Measurements from ENCODE around the gene NBAS. TPM values are rescaled to one million over a fixed set of nuclear protein-coding genes. Genes with fewer than 3 reads are reported as not detected.

NBAS gene
- total and polyA plus RNA-seq, 2 of the 13 experiments (the other 11 are each of a cell fraction or from before 2014, with no cell fraction given): 33.6 to 58.7 TPM

DNA sequence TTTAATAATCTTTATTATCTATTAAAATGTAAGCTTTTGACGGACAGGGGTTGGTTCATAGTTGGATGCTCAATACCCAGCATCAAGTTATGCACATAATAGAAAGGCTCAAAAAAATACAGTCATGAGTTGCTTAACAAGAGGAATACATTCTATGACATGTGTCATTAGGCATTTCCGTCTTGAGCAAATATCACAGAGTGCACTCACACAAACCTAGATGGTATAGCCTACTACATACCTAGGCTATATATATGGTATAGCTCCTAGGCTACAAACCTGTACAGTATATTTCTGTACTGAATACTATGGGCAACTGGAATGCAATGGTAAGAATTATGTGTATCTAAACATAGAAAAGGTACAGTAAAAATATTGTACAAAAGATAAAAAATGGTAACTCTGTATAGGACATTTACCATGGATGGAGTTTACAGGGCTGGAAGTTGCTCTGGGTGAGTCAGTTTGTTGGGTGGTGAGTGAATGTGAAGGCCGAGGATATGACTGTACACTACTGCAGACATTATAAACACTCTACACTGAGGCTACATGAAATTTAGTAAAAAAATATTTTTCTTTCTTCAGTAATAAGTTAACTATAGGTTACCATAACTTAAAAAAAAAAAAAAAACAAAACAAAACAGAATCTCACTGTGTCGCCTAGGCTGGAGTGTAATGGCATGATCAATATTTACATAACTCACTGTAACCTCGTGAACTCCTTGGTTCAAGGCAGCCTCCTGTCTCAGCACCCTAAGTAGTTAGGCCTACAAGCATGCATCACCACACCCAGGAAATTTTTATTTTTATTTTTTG, 201.2 kb downstream of the NBAS start (continued):
- TF ChIP-seq ZNF761 (CRISPR knock-in tag; conservative IDR thresholded peaks at IDR 0.05) (no peak), GABPB1 (CRISPR knock-in tag; IDR thresholded peaks at IDR 0.05) (no peak), HOXA9 (CRISPR knock-in tag; IDR thresholded peaks at IDR 0.05; ENCODE audit: borderline replicate concordance) (no peak), POLR2G (IDR thresholded peaks at IDR 0.05; ENCODE audit: low read depth, low read length) (no peak), ZNF781 (CRISPR knock-in tag; IDR thresholded peaks at IDR 0.05; ENCODE audit: borderline replicate concordance, not compliant biosample characterization) (no peak), ZNF124 (CRISPR knock-in tag; IDR thresholded peaks at IDR 0.05) (no peak), ZNF619 (CRISPR knock-in tag; IDR thresholded peaks at IDR 0.05) (no peak), FOXP1 (IDR thresholded peaks at IDR 0.05) (no peak), FOXP1 (CRISPR knock-in tag; IDR thresholded peaks at IDR 0.05) (peak; percentile 32; the same call in 1 of the 2 replicates), MZF1 (CRISPR knock-in tag; IDR thresholded peaks at IDR 0.05; ENCODE audit: borderline replicate concordance) (no peak), NKX3-1 (CRISPR knock-in tag; IDR thresholded peaks at IDR 0.05) (no peak), HNRNPH1 (optimal IDR thresholded peaks at IDR 0.05; ENCODE audit: low read depth, low read length) (no peak), CREB1 (IDR thresholded peaks at IDR 0.05) (no peak), CREB1 (CRISPR knock-in tag; IDR thresholded peaks at IDR 0.05) (peak; percentile 28; the same call in 1 of the 2 replicates), ZNF430 (CRISPR knock-in tag; IDR thresholded peaks at IDR 0.05) (no peak), TGIF2 (CRISPR knock-in tag; IDR thresholded peaks at IDR 0.05) (no peak), HNRNPL (IDR thresholded peaks at IDR 0.05; ENCODE audit: low read depth, low read length) (no peak), ZNF644 (CRISPR knock-in tag; IDR thresholded peaks at IDR 0.05; ENCODE audit: low read depth) (0 out of 2 replicates have a peak, but pooled peaks have one; percentile 16)
- TF ChIP-seq, protein P1, sequence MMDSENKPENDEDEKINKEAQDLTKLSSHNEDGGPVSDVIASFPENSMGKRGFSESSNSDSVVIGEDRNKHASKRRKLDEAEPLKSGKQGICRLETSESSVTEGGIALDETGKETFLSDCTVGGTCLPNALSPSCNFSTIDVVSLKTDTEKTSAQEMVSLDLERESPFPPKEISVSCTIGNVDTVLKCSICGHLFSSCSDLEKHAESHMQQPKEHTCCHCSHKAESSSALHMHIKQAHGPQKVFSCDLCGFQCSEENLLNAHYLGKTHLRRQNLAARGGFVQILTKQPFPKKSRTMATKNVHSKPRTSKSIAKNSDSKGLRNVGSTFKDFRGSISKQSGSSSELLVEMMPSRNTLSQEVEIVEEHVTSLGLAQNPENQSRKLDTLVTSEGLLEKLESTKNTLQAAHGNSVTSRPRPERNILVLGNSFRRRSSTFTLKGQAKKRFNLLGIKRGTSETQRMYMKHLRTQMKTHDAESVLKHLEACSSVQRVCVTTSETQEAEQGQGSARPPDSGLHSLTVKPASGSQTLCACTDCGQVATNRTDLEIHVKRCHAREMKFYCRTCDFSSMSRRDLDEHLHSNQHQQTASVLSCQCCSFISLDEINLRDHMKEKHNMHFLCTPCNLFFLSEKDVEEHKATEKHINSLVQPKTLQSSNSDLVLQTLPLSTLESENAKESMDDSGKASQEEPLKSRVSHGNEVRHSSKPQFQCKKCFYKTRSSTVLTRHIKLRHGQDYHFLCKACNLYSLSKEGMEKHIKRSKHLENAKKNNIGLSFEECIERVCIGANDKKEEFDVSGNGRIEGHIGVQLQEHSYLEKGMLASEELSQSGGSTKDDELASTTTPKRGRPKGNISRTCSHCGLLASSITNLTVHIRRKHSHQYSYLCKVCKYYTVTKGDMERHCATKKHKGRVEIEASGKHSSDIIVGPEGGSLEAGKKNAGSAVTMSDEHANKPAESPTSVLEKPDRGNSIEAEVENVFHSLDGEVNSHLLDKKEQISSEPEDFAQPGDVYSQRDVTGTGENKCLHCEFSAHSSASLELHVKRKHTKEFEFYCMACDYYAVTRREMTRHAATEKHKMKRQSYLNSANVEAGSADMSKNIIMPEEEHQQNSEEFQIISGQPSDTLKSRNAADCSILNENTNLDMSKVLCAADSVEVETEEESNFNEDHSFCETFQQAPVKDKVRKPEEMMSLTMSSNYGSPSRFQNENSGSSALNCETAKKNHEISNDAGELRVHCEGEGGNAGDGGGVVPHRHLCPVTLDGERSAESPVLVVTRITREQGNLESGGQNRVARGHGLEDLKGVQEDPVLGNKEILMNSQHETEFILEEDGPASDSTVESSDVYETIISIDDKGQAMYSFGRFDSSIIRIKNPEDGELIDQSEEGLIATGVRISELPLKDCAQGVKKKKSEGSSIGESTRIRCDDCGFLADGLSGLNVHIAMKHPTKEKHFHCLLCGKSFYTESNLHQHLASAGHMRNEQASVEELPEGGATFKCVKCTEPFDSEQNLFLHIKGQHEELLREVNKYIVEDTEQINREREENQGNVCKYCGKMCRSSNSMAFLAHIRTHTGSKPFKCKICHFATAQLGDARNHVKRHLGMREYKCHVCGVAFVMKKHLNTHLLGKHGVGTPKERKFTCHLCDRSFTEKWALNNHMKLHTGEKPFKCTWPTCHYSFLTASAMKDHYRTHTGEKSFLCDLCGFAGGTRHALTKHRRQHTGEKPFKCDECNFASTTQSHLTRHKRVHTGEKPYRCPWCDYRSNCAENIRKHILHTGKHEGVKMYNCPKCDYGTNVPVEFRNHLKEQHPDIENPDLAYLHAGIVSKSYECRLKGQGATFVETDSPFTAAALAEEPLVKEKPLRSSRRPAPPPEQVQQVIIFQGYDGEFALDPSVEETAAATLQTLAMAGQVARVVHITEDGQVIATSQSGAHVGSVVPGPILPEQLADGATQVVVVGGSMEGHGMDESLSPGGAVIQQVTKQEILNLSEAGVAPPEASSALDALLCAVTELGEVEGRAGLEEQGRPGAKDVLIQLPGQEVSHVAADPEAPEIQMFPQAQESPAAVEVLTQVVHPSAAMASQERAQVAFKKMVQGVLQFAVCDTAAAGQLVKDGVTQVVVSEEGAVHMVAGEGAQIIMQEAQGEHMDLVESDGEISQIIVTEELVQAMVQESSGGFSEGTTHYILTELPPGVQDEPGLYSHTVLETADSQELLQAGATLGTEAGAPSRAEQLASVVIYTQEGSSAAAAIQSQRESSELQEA (CRISPR knock-in tag; IDR thresholded peaks at IDR 0.05; ENCODE audit: not compliant biosample characterization): no peak
- TF ChIP-seq, protein P2, sequence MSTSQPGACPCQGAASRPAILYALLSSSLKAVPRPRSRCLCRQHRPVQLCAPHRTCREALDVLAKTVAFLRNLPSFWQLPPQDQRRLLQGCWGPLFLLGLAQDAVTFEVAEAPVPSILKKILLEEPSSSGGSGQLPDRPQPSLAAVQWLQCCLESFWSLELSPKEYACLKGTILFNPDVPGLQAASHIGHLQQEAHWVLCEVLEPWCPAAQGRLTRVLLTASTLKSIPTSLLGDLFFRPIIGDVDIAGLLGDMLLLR (CRISPR knock-in tag; IDR thresholded peaks at IDR 0.05): no peak
- TF ChIP-seq, protein P3, sequence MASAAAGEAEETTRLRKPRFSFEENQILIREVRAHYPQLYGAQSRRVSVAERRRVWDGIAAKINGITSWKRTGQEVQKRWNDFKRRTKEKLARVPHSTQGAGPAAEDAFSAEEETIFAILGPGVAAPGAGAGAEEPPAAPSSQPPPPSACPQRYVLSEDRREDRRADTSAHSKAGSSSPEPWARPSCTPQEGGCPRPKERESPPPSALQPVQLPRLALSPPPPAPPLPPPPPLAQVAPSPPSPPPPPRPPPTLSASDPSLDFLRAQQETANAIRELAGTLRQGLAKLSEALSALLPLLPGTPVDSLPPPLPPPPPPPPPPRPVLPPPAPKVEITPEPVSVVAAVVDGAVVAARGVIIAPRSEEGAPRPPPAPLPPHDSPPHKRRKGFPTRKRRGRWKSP (CRISPR knock-in tag; IDR thresholded peaks at IDR 0.05): no peak

Data from HepG2 (cell line).